Amniotic stem cell (primary cell): Measurements from ENCODE around the gene CHAC1.

Experiments
- DNase-seq: peaks from one replicate; lab custom pipeline; 2025; lab: John Stamatoyannopoulos, UW

CHAC1 gene

DNA sequence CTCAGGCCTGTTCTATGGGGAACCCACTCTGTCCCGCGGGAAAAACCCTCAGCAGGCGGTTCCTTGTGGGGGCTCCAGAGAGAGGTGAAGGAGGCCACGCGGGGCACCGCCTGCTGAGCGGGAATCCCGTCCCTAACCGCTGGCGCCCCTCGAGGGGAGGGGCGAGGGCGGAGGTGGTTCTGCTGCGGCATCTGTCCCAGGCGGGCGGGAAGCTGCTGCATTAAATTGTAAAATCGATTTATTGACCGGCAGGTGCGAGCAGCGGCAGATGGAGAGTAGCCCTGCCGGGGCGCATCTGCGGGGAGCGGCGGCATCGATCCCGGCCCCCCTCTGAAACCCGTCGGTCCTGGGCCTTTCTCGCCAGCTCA is 27.8 kb upstream of the CHAC1 start:
- DNase-seq: no peak

DNA sequence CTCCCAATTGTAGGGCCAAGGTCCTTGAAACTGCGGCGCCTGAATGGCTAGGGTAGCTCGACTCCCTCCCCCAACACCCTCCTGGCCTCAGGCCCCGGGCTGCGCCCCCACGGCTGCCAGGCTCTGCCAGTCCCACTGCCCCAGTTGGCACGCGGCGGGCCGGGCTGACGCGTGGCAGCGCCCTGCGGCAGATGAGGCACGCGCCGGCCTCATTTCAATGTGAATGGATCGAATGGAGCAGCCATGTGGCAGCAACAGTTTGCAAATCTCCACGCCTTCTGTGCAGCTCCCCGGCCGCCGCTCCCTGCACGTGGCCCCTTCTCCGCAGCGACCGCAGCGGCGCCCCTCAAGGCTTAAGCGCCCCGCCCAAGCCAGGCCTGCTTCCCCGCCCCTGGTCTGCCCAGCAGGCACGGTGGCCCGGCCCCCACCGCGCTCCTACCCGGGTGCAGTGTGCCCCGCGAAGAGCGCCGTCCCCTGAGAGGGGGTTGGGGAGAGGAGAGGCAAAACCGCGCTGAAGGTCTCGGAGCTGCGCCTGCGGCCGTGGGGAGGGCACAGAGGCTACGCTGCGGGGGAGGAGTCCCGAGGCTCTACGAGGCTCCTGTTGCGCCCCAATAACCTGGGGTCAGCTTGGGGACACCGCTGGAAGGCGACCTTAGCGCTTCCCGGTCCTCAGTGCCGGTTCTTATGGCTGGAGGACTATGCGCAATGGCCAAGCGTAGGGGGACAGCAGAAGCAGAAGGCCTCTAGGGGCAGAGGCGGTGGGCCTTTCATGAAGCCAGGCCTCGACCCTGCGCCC is 27.2 kb upstream of the CHAC1 start:
- DNase-seq: no peak

DNA sequence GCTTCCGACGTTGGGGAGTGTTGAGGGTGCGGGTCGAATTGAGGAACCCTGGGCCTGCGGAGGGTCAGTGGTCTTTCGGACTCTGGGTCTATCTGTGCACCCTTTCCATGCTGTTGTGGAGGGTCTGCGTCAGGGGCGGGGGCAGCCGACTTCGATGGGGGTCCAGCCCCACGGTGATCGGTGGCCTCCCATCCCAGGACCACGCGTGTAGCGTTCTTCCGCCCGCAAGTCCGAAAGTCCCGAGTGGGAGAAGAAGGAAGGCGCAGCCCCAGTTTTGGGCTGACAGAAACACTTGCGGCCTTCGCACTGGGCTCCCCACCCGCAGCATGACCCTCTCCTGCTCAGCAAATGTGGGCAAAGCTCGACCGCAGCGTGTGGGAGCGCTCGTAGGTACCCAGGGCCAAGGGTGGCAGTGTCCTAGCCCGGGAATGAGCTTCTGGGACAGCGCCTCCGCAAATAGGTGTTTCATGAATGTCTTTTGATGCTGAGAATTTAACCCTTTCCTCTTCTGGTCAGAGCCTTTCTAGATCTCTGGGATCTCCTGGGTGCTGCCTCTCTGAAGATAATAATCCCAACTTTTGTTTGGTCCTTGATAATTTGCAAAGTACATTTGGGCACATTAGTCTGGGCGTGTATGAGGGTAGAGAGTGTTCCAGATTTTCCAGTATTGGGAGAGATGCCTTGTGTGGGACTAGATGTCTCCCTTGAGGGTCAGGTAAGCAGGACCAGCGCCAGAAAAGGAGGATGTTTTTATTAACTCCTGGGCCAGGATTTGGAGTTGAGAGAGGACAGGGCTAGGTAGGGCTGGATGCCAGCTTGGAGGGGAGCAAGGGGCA is 26.4 kb upstream of the CHAC1 start:
- DNase-seq: no peak

DNA sequence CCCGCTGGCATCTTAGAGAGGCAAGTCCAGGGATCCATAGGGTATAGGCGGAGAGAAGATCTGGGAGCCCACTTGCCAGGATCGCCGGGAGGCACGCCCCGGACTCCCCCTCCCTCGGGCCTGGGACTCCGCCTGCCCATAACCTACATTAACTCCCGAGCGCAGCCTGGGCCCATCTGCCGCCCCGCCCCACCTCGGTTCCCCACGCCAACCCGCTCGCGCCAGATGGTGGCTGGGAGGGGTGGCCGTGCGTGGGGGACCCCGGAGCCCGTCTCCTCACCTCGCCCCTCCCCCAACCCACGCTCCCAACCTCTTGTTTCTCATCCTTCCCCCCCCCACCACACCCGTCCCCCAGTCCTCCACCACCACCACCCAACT is 25.8 kb upstream of the CHAC1 start:
- no peak for DNase-seq

DNA sequence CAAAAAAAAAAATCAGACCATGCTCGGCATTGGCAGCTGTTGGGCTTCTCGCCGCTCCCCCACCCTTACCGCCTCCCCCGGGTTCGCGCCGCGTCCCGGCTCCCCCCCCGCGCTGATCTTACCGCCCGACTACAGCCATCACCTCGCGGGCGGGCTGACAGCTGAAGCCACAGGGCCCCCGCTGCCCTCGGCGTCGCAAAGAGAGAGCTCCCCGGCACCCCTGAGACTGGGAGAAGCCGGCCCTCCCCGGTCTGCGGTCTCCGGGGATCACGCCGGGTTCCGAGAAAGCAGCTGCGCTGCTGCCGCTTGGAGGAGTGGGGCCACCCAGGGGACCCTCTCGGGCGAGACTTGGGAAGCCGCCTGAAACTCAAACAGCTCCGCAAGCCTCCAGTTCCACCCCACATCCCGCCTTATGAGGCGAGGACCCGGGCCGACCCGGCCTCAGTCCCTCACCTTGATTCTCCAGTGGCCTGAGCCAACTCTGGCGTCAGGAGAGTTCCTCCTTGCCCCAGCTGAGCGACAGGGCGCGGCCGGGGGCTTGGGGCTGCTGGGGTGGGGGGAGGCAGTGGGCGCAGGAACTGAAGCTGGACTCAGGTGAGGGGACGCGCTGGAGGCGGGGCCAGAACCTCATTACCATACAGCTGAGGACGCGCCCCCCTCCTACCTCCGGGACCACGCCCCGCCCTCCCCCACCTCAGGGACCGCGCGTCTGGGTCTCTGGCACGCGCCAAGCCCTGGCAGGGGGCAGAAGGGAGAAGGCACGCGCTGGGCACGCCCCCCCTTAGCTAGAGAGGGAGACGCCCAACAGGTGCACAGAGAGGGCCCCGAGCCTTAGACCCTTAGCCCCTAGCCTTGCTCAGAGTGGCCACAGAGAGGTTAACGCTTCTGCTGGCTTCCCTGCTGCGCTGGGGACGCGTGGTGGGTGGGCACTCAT is 25.1 kb upstream of the CHAC1 start:
- DNase-seq: no peak

DNA sequence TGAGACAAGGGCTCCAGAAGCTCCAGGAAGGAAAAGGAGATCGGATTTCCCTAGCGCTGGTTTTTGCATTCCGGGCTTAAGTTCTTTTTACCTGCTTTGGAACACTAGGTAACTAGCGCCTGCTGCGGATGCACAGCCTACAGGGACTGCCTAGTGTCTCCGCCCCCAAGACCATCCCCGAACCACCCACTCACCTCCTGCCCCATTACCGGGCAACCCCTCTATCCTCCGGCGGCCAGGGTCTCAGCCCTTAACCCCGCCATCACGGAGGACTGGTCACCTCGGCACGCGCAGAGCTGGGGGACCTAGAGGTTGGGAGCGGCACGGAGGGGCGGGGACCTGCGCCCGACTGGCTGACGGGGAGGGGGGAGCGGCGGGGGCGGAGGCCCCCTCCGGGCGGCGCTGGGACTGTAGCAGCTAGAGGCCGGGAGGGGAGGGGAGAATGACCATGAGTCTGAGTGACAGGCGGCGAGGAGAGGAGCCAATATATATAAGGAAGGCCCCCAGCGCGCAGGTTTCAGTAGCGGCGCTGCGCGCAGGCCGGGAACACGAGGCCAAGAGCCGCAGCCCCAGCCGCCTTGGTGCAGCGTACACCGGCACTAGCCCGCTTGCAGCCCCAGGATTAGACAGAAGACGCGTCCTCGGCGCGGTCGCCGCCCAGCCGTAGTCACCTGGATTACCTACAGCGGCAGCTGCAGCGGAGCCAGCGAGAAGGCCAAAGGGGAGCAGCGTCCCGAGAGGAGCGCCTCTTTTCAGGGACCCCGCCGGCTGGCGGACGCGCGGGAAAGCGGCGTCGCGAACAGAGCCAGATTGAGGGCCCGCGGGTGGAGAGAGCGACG is 24.2 kb upstream of the CHAC1 start, which contains the start of gene DLL4:
Gene DLL4 (plus strand): TSS at position 520 of the 839 bp plus-strand sequence. CDS start 329 bp downstream, outside the sequence.
- no peak for DNase-seq

DNA sequence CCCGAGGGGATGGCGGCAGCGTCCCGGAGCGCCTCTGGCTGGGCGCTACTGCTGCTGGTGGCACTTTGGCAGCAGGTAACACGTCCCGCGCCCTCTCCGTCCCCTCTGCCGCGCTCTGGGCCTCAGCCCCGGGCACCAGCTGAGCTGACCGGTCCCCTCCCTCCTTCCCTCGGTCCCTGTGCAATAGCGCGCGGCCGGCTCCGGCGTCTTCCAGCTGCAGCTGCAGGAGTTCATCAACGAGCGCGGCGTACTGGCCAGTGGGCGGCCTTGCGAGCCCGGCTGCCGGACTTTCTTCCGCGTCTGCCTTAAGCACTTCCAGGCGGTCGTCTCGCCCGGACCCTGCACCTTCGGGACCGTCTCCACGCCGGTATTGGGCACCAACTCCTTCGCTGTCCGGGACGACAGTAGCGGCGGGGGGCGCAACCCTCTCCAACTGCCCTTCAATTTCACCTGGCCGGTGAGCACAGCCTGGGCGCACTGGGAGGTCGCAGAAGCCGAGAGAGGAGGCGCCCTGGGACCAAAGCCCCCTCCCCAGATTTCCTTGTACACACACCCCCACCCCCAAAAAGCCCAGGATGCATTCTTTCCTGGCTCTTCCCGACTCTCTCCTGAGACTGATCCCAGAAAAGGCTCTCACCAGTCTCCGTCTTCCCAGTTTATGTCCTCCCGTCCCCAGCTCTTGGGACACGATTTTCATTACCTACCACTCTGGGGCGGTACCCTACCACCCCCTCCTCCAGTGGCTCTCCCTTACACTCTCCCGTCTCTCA is 23.4 kb upstream of the CHAC1 start:
- no peak for DNase-seq

DNA sequence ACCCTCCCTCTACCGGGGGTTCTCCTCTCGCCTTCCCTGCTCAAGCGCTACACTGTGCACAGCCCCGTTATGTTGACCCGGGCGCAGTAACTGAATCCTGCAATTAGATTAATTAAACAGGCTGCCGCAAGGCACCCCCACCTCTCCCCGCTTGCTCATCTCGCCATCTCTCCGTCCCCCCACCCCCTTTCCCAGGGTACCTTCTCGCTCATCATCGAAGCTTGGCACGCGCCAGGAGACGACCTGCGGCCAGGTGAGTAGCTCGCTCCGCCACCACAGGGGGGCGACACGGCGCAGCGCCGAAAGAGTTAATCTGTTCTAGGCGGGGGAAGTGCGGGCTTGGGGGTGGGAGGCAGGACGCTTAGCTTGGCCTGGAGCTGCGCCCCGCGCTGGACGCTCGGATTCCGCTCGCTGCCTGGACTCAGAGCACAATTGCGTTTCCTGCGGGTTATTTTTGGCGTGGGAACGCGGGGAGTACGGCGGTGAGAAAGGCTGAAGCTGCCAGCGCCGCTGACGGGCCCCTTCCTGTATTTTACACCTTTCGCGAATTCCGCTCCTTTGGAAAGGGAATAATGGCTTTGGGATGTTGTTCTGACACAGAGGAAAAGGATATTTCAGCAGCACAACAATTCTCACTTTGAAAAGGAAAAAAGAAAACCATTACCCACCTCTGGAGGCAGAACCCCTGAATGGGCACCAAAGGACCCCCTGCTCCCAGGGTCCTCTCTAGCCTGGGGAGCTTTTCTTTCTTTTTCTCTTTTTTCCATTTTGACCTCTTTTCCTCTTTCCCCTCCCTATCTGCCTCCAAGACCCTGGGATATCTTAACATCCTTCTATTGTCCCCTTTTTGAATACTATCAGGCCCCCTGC is 22.6 kb upstream of the CHAC1 start:
- DNase-seq: no peak

DNA sequence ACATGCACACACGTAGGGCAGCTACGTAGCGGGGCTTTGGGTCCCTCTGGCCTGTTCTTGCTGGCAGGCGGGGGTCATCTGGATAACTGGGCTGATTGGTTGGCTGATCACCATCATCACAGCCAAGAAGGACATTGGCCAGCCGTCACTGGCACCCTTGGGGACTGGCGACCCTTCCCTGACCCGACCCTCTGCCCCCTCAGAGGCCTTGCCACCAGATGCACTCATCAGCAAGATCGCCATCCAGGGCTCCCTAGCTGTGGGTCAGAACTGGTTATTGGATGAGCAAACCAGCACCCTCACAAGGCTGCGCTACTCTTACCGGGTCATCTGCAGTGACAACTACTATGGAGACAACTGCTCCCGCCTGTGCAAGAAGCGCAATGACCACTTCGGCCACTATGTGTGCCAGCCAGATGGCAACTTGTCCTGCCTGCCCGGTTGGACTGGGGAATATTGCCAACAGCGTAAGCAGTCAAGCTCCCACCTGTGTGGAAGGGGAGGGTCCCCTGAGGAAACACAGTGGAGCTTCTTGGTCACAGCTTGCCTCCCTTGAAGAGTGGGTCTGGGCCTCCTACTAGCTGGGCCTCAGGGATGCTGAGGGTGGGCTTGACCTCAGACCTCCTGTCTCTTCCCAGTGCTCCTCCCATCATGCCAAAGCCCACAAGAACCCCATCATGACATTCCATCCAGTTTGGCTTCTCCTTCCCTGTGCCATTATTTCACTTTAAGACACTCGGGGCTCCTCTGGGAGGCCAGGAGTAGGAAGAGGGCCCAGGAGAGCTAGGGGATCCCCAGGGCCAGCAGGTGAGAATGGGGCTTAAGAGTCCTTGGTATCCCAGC is 21.8 kb upstream of the CHAC1 start:
- no peak for DNase-seq

DNA sequence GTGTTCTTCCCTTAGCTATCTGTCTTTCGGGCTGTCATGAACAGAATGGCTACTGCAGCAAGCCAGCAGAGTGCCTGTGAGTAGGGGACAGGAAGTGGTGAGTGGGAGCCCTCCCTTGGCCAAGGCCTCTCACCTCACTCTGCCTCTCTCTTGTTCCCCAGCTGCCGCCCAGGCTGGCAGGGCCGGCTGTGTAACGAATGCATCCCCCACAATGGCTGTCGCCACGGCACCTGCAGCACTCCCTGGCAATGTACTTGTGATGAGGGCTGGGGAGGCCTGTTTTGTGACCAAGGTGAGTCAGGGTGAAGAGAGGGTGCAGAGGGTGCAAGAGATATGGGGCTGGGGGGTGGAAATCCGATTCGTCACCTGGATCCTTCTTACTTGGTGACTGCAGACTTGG is 21.1 kb upstream of the CHAC1 start:
- no peak for DNase-seq

DNA sequence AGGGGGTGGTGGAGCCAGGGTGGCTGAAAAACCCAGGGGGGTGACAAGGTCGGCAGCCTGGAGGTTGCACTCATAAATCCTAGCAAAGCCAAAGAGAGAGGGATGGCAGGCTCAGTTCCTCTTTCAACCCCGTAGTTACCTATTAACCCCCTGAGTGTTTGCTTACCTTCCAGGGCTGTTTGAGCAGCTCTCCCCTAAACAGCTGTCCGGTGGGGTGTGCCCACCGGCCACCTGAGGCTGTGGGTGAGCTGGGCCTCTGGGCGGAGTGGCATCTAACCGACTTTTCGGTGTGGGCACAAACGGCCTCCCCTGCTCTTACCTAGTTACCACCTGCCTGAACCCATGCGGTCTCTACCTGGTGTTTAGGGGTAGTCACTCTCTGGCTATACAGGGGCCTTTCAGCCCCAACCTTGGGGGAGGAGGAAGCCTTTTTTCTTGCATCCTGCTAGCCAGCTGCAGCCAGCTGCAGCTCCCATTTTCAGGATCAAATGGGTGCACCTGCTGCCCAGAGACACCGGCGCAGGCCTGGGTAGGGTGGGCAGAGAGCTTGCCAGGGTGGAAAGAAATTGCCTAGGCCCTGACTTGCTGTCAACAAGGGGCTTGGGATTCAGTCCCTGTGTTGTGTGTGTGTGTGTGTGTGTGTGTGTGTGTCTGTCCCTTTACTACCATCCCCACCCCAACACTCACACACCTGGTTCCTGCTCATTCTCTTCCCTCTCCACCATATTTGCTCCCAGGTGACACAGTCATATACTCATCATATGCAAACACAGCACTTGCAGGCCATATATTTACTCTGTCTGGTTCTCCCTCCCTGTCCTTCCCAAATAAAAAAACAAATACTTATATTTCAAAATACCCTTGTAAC is 20.4 kb upstream of the CHAC1 start:
- no peak for DNase-seq

DNA sequence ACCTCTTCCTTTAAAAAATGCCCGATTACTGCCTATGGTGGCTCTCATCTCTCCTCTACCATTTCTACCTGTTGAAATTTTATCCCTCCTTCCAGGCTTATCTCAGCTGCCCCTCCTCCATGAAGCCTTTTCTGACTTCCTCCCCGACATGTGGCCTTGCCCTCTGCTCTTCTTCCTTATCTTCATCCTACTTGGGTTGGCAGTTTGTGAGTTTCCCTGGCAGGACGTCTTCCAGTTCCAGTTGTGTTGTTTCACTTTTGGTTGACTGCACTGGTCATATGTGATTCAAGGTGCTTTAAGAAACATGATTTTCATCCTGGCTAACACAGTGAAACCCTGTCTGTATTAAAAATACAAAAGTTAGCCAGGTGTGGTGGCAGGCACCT is 19.8 kb upstream of the CHAC1 start:
- no peak for DNase-seq

DNA sequence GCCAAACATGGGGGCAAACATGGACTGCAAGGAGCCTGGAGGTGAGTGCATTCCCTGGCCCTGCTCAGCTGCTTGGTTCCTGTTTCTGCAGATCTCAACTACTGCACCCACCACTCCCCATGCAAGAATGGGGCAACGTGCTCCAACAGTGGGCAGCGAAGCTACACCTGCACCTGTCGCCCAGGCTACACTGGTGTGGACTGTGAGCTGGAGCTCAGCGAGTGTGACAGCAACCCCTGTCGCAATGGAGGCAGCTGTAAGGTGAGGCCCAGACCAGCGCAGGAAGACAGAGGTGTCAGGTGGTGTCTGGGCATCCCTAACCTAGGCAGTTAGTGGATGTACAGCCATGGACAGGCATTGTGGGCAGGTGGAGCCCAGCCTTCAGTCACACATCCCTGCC is 18.8 kb upstream of the CHAC1 start:
- DNase-seq: no peak

DNA sequence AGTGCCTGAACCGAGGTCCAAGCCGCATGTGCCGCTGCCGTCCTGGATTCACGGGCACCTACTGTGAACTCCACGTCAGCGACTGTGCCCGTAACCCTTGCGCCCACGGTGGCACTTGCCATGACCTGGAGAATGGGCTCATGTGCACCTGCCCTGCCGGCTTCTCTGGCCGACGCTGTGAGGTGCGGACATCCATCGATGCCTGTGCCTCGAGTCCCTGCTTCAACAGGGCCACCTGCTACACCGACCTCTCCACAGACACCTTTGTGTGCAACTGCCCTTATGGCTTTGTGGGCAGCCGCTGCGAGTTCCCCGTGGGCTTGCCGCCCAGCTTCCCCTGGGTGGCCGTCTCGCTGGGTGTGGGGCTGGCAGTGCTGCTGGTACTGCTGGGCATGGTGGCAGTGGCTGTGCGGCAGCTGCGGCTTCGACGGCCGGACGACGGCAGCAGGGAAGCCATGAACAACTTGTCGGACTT is 17.0 kb upstream of the CHAC1 start:
- no peak for DNase-seq

DNA sequence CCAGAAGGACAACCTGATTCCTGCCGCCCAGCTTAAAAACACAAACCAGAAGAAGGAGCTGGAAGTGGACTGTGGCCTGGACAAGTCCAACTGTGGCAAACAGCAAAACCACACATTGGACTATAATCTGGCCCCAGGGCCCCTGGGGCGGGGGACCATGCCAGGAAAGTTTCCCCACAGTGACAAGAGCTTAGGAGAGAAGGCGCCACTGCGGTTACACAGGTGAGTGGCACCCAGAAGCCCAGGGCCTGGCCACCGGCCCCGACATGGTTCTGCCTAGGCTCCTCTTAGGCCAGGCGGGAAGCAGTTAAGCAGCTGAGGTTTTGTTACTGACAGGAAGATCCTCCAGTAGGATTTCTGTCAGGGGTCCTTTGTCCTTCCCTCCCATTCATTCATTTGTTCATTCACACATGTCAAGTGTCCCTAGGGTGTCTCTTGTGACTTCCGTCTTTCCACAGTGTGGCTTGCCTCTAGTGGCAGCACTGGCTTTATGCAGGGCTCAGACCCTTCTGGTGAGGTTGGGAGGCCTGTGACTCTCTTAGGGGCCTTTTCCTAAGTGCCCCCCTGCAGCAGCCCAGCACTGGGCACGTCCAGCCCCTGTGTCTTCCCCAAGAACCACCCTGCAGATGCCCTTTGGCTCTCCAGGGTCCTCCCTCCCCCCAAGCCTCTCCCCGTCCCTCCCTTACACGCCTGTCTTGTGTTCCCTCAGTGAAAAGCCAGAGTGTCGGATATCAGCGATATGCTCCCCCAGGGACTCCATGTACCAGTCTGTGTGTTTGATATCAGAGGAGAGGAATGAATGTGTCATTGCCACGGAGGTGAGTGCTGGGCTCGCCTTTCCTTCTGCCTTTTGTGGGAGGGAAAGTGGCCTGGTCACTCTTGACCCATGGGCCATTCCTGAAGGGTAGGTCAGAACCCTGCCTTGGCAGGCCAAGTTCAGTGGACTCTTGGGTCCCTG is 16.3 kb upstream of the CHAC1 start:
- no peak for DNase-seq

DNA sequence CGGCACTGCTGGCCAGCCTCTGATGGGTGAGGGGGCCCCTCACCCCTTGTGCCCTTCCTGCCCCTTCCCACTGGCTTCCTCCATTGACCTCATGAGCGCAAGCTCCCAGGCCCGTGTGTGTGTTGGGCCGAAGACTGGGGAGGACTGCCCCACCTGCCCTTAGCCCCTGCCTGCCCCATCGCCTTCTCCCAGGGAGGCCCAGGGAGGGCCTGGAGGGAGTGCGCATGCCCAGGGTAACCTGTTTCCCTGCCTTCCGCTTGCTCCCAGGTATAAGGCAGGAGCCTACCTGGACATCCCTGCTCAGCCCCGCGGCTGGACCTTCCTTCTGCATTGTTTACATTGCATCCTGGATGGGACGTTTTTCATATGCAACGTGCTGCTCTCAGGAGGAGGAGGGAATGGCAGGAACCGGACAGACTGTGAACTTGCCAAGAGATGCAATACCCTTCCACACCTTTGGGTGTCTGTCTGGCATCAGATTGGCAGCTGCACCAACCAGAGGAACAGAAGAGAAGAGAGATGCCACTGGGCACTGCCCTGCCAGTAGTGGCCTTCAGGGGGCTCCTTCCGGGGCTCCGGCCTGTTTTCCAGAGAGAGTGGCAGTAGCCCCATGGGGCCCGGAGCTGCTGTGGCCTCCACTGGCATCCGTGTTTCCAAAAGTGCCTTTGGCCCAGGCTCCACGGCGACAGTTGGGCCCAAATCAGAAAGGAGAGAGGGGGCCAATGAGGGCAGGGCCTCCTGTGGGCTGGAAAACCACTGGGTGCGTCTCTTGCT is 15.3 kb upstream of the CHAC1 start:
- no peak for DNase-seq
